GM19035 (cell line): Measurements from ENCODE around the gene TAOK1.
"Not testable (repeated sequence)": the region's sequence is repeated elsewhere in the genome, so short reads cannot be mapped to it uniquely, and the experiment has no call there.

Experiments used
- ATAC-seq: cut with Tn5 transposase; IDR thresholded peaks from one replicate; pipeline ENCODE4 v1.9.1; 2021; ENCODE audit not compliant: unreplicated experiment

Gene TAOK1

DNA sequence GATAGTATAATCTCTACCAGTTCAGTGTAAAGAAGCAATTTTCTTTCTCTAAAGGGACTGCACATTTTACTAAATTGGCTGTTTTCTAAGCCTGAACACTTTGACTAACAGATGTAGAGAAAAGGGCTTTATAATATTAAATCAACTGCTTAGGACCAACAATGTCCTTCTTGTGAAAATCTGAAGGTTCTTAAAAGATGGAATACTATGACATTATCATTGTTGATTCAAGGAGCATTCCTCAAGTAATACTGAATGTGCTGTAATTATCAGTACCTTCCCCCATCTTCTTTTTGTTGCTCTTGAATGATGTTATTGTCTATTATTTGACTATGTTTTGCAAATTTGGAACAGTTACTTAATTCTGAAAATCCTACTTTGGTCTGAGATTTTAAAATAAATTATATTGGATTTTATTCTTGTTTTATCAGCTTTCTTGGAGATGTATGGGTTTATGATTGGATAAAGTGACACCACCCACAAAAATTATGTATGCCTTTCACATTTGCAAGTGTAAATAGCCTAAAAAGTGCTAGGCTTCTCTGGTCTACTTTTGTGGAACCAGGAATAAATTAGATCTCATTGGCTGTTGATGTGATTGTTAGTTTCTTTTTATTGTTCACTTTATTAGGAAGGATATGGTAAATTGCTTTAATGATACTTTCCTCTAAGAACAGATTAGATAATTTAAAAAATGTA is 53.0 kb downstream of the TAOK1 start:
- ATAC-seq, result no peak

- no peak for ATAC-seq
Observed at GRCh38 chr17:29444589-29444988, 54.4 kb downstream of the TAOK1 start.

GRCh38 chr17:29445844-29446243 is 55.7 kb downstream of the TAOK1 start:
- no peak for ATAC-seq

- no peak for ATAC-seq
Observed at GRCh38 chr17:29449865-29450671, 59.9 kb downstream of the TAOK1 start.

DNA sequence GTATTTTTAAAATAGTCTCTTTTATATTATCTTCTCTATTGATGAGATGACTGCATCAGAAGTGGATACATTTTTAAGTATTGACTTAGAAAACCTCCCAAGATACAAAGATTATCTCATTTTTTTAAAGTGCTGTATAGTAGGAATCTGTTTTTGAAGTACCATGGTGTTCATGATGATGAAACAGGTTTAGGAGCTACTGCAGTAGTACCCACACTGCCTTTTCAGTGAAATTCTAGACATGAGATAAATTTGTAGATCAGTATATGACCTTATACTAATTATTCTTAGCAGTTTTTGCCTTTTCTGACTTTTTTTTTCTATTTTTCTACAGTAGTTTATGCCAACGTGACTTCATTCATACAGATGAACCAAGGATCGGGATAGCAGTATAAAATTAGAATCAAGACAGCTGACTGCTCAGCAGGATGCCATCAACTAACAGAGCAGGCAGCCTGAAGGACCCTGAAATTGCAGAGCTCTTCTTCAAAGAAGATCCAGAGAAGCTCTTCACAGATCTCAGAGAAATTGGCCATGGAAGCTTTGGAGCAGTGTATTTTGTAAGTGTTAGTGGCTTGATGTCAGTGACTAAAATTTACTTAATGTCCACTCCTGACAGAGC is 61.1 kb downstream of the TAOK1 start:
- no peak for ATAC-seq

DNA sequence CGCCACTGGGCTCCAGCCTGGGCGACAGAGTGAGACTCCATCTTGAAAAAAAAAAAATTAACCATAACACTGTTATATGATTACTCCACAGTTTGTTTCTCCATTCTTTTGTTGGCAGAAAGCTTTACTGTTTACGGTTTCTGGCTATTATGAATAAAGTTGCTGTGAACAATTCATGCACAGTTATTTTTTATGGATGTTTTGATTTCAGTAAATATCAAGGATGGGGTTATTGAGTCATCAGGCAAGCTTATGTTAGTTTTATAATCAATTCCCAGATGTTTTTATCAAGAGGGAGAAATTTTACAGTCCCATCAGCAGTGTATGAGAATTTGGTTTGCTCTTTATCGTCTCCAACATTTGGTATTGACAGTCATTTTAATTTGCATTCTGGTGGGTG is 67.9 kb downstream of the TAOK1 start:
- no peak for ATAC-seq

GRCh38 chr17:29461483-29462206 is 71.5 kb downstream of the TAOK1 start:
- no peak for ATAC-seq

DNA sequence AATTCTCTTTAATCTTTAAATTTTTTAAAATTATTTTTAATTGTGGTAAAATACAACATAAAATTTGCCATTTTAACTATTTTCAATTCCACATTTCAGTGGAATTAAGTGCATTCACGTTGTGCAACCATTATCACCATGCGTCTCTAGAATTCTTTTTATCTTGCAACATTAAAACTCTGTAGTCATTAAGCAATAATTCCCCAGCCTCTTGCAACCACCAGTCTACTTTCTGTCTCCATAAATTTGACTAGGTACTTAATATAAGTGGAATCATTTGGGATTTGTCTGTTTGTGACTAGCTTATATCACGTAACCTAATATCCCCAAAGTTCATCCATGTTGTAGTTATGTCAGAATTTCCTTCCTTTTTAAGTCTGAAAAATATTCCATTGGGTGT is 79.1 kb downstream of the TAOK1 start:
- ATAC-seq, result no peak

DNA sequence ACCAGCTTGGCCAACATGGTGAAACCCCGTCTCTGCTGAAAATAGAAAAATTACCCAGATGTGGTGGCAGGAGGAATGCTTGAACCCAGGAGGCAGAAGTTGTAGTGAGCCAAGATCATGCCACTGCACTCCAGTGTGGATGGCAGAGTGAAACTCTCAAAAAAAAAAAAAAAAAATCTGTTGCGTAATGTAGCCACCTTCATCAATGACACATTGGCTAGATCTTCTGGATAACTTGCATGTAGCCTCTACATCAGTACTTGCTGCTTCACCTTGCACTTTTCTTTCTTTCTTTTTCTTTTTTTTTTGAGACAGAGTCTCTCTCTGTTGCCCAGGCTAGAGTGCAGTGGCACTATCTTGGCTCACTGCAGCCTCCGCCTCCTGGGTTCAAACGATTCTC is 83.3 kb downstream of the TAOK1 start:
- ATAC-seq, result not testable (repeated sequence)

DNA sequence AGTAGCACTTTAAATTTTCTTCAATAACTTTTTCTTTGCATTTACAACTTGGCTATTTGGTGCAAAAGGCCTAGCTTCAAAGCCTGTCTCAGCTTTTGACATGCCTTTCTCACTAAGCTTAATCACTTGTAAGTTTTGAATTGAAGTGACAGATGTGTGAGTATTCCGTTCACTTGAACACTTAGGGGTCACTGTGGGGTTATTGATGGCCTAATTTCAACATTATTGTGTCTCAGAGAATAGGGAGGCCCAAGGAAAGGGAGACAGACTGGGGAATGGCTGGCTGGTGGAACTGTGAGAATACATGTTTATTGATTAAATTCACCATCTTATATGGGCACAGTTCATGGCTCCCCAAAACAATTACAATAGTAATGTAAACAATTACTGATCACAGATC is 84.1 kb downstream of the TAOK1 start:
- no peak for ATAC-seq

GRCh38 chr17:29475891-29476290 is 85.7 kb downstream of the TAOK1 start:
- ATAC-seq, result no peak

- ATAC-seq, result not testable (repeated sequence)
Observed at GRCh38 chr17:29480249-29480928, 90.2 kb downstream of the TAOK1 start.

GRCh38 chr17:29483503-29483902 is 93.3 kb downstream of the TAOK1 start:
- no peak for ATAC-seq

GRCh38 chr17:29495011-29495410 is 104.8 kb downstream of the TAOK1 start:
- no peak for ATAC-seq

DNA sequence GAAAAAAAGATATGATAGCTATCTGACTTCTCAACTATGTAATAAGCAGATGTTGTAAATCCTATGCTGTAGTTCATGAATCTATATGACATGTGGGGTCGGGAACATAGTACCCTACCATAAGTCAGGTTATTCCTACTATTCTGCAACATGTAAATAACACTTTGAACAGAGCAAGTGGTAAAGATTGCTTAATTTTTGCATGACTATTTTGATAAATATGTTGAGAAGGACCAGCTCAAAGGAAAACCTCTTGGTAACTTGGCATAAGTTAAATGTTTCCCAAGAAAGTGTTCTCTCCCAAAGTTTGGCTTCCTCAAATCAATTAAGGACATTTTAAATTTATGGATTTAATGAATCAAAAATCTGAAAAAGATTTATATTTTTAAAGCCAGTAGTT is 114.5 kb downstream of the TAOK1 start:
- no peak for ATAC-seq

DNA sequence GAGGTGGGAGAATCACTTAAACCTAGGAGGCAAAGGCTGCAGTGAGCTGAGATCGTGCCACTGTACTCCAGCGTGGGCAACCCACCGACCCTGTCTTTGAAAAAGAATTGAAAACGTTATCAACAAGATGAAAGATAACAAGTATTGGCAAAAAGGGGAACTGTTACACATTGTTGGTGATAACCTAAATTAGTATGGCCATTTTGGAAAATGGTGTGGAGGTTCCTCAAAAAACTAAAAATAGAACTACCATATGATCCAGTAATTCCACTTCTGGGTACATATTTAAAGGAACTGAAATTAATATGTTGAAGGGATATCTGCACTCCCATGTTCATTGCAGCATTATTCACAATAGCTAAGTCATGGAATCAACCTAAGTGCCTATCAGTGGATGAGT is 115.7 kb downstream of the TAOK1 start:
- no peak for ATAC-seq

- ATAC-seq, result no peak
Observed at GRCh38 chr17:29510953-29511352, 120.8 kb downstream of the TAOK1 start.

- ATAC-seq, result no peak
Observed at GRCh38 chr17:29514792-29515191, 124.6 kb downstream of the TAOK1 start.

DNA sequence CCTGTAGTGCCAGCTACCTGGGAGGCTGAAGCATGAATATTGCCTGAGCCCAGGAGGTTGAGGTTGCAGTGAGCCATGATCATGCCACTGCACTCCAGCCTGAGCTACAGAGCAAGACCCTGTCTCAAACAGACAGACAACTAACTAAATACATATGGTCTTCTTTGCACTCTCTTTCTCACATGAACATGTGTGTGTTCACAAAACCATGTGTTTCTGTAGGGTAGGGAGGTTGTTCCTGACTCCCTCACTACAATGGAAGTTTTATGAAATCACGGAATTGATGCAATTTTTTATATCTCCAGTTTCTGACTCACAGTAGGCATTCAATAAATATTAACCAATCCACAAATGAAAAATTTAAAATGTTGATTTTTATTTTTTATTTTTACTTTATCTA is 128.2 kb downstream of the TAOK1 start:
- no peak for ATAC-seq

- ATAC-seq, result no peak
Observed at GRCh38 chr17:29524692-29525091, 134.5 kb downstream of the TAOK1 start.

DNA sequence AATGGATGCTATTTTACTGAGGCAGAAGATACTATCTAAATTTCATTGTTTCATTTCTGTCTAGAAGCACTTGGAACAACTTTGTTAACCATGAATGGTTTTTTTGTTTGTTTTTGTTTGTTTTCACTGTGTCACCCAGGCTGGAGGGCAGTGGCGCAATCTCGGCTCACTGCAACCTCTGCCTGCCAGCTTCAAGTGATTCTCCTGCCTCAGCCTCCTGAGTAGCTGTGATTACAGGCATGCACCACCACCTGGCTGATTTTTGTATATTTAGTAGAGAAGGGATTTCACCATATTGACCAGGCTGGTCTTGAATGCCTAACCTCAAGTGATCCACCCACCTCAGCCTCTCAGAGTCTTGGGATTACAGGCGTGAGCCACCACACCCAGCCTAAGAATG is 136.2 kb downstream of the TAOK1 start:
- ATAC-seq, result no peak
